ENCODE measurements around the gene TFF2. TPM values are rescaled to one million over a fixed set of nuclear protein-coding genes. Genes with fewer than 3 reads are reported as not detected.

The TFF2 gene
- polyA plus RNA-seq, 1 of the 3 experiments (the other 2 are of a cell fraction), result not detected

DNA sequence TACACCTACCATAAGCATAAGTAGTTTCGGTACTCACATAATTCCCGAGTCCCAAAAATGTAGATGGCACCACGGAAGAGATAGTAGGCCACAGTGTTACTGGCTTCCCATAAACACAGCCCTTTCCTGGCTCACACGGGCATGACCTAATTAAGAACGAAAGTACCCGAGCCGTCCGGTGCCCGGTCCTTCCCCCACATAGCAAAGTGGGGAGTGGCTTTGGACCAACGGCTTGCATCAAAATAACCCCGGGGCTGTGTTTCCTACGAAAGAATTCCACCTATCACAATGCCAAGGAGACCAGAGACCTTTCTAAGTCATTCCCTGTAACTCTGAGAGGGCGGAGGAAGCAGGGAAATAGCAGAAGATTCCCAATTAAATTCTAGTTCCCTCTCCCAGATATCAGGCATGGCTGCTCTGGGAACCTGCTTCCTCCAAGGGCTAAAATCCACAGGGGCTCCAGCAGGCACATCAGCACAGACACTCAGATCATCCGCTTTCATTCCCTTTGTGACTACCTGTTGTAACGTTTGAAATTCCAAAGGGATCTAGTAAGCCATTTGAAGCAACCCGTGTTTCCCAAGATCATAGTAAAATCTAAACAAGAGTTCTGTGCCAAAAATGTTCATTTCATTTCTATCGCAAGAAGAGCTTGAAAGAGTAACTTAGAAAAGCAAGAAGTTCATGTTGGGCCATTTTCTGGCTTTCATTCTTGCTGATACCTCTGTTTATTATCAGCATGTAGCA is 45.3 kb upstream of the TFF2 start, which contains the start of gene TMPRSS3:
Gene TMPRSS3 (minus strand): TSS at position 148 of the 747 bp plus-strand sequence. CDS start 635 bp downstream, outside the sequence.
- H3K9me2 ChIP-seq, result no peaks in the 10 kb centered on the region
- no peak within 1 kb of the TSS for H3K4me3 ChIP-seq (ENCODE audit: low read depth in 2 of 2, low read length in 1 of 2)
- H3K9ac ChIP-seq, result no peak within 1 kb of the TSS
- H3K27me3 ChIP-seq (ENCODE audit: insufficient read depth), result no peaks in the 10 kb centered on the region
- ChIA-PET CTCF (interaction anchor here (0.6 to 1.4 kb wide), 2 partner anchors 13 to 26 kb away, joined by 3 read pairs; no protein-coding TSS in a partner anchor), POLR2A (no interaction called here)
- no peaks in the 10 kb centered on the region for H3F3A ChIP-seq (replicated peaks; ENCODE audit: insufficient read depth)
- TF ChIP-seq USF2 (IDR thresholded peaks at IDR 0.05; ENCODE audit: borderline replicate concordance, low read depth, low read length), result no peak
- TF ChIP-seq NRF1 (IDR thresholded peaks at IDR 0.05; ENCODE audit: low read depth, low read length), result no peak
- no peak for TF ChIP-seq CHD2 (IDR thresholded peaks at IDR 0.05; ENCODE audit: low read length, partially characterized antibody)
- TF ChIP-seq, protein P1, sequence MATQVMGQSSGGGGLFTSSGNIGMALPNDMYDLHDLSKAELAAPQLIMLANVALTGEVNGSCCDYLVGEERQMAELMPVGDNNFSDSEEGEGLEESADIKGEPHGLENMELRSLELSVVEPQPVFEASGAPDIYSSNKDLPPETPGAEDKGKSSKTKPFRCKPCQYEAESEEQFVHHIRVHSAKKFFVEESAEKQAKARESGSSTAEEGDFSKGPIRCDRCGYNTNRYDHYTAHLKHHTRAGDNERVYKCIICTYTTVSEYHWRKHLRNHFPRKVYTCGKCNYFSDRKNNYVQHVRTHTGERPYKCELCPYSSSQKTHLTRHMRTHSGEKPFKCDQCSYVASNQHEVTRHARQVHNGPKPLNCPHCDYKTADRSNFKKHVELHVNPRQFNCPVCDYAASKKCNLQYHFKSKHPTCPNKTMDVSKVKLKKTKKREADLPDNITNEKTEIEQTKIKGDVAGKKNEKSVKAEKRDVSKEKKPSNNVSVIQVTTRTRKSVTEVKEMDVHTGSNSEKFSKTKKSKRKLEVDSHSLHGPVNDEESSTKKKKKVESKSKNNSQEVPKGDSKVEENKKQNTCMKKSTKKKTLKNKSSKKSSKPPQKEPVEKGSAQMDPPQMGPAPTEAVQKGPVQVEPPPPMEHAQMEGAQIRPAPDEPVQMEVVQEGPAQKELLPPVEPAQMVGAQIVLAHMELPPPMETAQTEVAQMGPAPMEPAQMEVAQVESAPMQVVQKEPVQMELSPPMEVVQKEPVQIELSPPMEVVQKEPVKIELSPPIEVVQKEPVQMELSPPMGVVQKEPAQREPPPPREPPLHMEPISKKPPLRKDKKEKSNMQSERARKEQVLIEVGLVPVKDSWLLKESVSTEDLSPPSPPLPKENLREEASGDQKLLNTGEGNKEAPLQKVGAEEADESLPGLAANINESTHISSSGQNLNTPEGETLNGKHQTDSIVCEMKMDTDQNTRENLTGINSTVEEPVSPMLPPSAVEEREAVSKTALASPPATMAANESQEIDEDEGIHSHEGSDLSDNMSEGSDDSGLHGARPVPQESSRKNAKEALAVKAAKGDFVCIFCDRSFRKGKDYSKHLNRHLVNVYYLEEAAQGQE (IDR thresholded peaks at IDR 0.05; ENCODE audit: low read depth, low read length), result no peak
- no peak for TF ChIP-seq RXRA (IDR thresholded peaks at IDR 0.05; ENCODE audit: borderline replicate concordance, low read depth)
- TF ChIP-seq ELF1 (IDR thresholded peaks at IDR 0.05), result no peak
- no peak for TF ChIP-seq EZH2phosphoT487 (IDR thresholded peaks at IDR 0.05; ENCODE audit: borderline replicate concordance, low read depth)
- TF ChIP-seq SIN3A (IDR thresholded peaks at IDR 0.05; ENCODE audit: borderline replicate concordance, low read depth, low read length), result no peak
- TF ChIP-seq, protein P2, sequence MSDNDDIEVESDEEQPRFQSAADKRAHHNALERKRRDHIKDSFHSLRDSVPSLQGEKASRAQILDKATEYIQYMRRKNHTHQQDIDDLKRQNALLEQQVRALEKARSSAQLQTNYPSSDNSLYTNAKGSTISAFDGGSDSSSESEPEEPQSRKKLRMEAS (IDR thresholded peaks at IDR 0.05; ENCODE audit: low read depth), result no peak
- no peak for TF ChIP-seq ZBTB33 (IDR thresholded peaks at IDR 0.05; ENCODE audit: borderline replicate concordance, low read depth)
- TF ChIP-seq YY1 (IDR thresholded peaks at IDR 0.05; ENCODE audit: low read depth), result no peak
- TF ChIP-seq, protein P3, sequence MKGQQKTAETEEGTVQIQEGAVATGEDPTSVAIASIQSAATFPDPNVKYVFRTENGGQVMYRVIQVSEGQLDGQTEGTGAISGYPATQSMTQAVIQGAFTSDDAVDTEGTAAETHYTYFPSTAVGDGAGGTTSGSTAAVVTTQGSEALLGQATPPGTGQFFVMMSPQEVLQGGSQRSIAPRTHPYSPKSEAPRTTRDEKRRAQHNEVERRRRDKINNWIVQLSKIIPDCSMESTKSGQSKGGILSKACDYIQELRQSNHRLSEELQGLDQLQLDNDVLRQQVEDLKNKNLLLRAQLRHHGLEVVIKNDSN (IDR thresholded peaks at IDR 0.05; ENCODE audit: borderline replicate concordance, low read depth), result no peak
- TF ChIP-seq, protein P4, sequence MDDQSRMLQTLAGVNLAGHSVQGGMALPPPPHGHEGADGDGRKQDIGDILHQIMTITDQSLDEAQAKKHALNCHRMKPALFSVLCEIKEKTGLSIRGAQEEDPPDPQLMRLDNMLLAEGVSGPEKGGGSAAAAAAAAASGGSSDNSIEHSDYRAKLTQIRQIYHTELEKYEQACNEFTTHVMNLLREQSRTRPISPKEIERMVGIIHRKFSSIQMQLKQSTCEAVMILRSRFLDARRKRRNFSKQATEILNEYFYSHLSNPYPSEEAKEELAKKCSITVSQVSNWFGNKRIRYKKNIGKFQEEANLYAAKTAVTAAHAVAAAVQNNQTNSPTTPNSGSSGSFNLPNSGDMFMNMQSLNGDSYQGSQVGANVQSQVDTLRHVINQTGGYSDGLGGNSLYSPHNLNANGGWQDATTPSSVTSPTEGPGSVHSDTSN (IDR thresholded peaks at IDR 0.05), result no peak
- no peak for TF ChIP-seq RAD21 (IDR thresholded peaks at IDR 0.05; ENCODE audit: low read length)
- TF ChIP-seq MXI1 (IDR thresholded peaks at IDR 0.05; ENCODE audit: low read depth, low read length), result no peak
- TF ChIP-seq CTCF (IDR thresholded peaks at IDR 0.05), result no peak
- TF ChIP-seq JUND (IDR thresholded peaks at IDR 0.05), result no peak
- no peak for TF ChIP-seq TCF12 (IDR thresholded peaks at IDR 0.05)
- TF ChIP-seq EP300 (IDR thresholded peaks at IDR 0.05; ENCODE audit: borderline replicate concordance in 1 of 2, low read depth in 1 of 2, low read length in 1 of 2), result no peak
- 50% methylated on average over 17 of the region's 17 CpGs for WGBS (ENCODE audit: low lambda C conversion rate)
- no peak for DNase-seq
- no peaks in the 10 kb centered on the region for H4K20me1 ChIP-seq (ENCODE audit: insufficient read depth)
- no peaks in the 10 kb centered on the region for H3K4me1 ChIP-seq (ENCODE audit: control insufficient read depth in 1 of 2, insufficient read depth in 2 of 2, low read depth in 1 of 2, low read length in 1 of 2)
- no peaks in the 10 kb centered on the region for H3K79me2 ChIP-seq (ENCODE audit: insufficient read depth)
- H3K4me2 ChIP-seq, result no peak within 1 kb of the TSS
- H3K27ac ChIP-seq (ENCODE audit: low read depth in 2 of 2, low read length in 1 of 2), result no peak within 1 kb of the TSS
- H3K36me3 ChIP-seq (replicated peaks in 1 of 2; ENCODE audit: control insufficient read depth in 1 of 2, insufficient read depth in 2 of 2, low read length in 1 of 2), result no peaks in the 10 kb centered on the region
- H3K9me3 ChIP-seq, result no peaks in the 10 kb centered on the region
- H2AFZ ChIP-seq (ENCODE audit: low read depth), result no peak within 1 kb of the TSS

Data from SK-N-SH (cell line).